ENCODE measurements around the gene HSPBP1.
"Not testable (repeated sequence)": the region's sequence is repeated elsewhere in the genome, so short reads cannot be mapped to it uniquely, and the experiment has no call there.

Gene HSPBP1

DNA sequence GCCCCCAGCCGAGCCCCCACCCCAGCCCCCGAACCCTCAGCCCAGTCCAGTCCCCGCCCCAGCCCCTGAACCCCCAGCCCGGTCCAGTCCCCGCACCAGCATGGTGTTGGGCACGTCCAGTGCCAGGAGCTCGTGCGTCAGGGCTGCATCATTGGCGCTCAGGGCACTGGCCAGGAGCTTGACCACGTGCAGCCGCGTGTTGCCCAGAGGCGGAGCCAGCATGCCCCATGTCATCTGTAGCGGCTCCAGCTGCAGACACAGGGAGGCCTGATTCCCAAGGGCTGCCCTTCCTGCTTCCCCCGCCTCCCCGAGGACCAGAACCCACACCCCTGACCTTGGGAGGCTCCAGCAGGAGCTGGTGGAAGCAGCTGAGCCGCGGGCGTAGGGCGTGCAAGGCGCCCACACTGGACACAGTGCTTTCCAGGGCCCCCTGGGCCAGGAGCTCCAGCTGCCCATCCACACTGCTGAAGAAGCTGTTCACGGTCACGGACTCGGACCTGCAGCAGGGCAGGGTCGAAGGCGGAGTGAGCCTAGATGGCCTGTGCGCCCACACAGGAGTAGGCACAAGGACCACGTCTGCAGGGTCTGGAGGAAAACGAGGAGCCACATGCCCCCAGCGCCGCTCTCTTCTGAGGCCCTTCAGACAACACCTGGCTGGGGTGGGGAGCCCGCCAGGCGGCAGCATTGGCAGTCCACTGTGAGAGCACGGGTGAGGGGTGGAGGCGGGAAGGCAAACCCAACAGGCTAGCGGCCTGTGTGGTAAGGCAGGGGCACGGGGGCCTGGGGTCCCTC, 38.6 kb downstream of the HSPBP1 start:
- FAIRE-seq (no peak), DNase-seq (ENCODE audit: low spot score) (no peak)

DNA sequence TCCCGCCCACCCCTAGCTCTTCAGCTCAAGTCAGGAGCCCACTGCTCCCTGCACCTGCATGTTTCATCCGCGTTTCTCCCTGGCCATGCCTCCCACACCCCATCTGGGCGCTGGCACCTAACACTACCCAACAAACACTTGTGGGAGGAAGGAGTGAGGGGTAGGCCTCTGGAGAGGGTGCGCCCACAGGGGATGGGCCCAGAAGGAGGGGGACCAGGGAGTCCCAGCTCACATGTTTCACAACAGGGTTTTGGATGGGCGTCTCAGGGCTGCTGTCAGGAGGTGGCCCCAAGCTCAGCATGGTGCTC, 39.2 kb downstream of the HSPBP1 start:
- FAIRE-seq = no peak
- DNase-seq (ENCODE audit: low spot score) = no peak

DNA sequence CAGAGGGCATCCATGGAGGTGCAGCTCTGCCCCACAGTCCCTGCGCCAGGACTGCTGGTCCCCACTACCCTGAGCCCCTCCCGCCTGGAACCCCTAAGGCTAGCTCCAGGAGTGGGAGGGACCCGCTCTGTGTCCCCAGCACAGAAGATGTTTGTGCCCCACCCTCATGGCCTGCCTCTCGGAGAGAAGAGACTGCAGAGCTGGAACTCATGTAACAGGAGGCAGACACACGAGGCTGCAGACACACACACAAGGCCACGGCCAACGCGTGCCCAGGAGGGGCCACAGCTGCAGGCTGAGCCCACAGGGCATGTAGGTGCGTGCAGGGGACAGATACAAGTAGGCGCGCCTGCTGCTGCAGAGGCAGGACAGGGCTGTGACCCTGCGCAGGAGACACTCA, 40.9 kb downstream of the HSPBP1 start:
- FAIRE-seq (no peak), DNase-seq (ENCODE audit: low spot score) (no peak)

DNA sequence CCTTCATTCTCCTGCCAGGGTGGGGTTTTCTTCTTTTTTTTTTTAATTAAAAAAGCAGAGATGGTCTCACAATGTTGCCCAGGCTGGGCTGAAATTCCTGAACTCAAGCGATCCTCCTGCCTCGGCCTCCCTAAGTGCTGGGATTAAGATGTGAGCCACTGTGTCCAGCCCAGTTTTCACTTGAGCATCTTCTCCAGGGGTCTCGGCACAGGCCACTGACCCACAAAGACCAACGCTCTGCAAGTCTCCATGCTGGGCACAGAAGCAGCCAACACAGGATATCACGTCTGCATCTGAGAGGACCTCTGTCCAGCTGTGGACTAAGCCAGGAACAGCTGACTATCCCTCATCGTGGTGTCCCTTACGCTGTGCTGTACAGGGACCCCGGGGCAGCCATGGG, 41.9 kb downstream of the HSPBP1 start:
- FAIRE-seq (no peak), DNase-seq (ENCODE audit: low spot score) (no peak)

DNA sequence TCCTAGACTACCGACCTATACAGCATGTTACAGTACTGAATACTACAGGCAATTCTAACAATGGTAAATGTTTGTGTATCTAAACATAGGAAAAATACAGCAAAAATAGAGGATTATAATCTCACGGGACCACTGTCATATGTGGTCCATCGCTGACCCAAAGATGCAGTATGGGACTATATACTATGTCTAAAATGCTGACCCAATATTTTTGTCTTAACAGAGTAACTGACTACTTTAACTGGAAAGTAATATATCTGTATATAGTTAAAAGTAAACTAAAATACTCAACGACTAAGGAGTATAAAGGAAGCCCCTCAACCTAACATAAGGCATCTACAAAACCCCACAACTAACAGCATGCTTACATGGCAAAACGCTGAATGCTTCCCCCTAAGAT, 46.9 kb downstream of the HSPBP1 start:
- DNase-seq (ENCODE audit: low spot score) (no peak), FAIRE-seq (no peak)

DNA sequence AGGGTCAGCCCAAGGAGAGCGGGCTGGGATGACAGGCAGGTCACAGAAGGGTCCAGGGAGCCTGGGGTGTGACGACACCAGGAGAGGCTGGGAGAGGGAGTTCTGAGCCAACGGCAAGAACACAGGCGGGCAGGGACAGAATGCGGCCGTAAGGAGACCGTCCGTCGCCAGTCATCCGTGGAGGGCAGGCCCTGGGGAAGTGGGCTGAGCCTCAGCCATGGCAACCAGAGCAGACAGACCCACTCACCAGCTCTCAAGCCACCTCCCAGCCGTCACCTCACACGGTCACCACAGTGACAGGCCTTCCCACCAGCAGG, 47.7 kb downstream of the HSPBP1 start:
- FAIRE-seq = no peak
- no peak for DNase-seq (ENCODE audit: low spot score)

DNA sequence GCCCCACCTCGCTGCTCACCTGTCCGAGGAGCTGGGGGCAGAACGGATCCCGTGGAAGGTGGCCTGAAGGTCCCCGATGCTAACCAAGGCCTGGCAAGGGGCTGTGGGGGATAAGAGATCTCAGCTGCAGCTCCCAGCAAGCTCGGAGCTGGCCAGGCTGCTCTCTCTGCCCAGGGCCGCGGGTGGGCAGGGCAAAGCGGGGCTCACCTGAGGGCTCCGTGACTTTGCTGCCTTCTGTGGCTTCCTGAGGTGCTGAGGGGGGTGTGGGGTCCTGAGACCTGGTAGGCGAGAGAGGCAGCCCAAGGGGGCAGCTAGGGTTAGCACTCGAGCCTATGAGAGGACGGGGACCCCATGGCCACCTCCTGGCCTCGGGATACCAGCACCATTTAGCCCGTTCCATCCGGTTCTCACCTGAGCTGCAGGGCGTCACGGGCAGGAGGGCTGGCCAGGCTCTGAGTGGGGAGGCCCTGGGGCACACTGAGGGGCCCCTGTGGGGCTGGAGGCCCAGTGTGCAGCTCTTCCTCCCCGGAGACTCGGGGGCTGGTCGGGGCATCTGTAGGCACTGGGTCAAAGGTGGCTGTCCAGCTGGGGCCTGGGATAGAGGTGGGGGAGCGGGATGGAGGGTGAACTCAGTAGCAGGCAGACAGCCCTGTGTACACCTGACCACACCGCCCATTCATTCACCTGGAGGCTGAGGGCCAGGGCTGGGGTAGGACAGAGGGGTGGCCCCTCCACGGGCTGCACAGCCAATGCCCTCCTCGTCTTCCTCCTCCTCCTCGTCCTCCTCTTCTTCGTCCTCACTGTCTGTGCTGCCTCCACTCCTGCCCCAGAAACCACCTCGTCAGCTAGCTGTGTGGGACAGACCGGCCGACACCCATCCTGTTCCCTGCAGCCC, 48.3 kb downstream of the HSPBP1 start:
- no peak for FAIRE-seq

DNA sequence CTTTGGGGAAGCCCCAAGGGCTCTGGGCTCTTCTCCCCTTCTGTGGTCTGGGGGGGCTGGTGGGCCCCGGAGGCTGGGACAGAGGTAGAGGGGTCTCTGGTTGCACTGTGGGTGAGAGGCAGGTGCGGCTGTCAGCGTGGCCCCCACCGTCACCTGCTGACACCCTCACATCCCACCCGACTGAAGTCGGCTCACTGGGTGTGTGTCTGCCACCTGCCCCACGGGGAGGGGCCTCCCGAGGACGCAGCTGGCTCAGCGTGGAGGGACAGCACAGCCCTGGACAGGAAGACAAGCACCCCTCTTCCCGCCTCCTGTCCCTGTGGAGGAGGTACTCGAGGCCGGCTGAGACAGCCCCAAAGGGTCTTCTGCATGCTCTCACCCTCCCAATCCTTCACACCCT, 49.1 kb downstream of the HSPBP1 start:
- DNase-seq (ENCODE audit: low spot score) = no peak
- FAIRE-seq = no peak

More for the DNA sequence above, 48.3 kb downstream of the HSPBP1 start:
- no peak for DNase-seq (ENCODE audit: low spot score)

DNA sequence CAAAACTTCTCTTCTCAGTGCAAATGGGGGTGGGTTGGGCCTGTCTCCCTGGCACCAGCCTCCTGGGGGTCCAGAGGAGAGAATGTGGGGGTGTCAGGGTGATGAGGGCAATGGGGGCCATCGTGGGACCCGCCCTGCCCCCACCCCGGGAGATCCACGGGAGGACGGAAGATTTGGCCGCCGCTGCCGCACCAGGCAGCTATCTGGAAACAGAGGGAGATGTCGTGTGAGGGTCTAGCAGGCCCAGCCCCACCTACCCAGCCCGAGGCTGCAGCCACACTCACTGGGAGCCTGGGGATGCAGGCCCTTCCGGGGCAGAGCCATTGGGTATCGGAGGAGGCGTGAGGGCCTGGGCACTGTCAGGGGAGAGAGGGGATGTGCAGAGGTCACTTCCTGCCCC, 49.6 kb downstream of the HSPBP1 start:
- DNase-seq (ENCODE audit: low spot score) = no peak
- no peak for FAIRE-seq

DNA sequence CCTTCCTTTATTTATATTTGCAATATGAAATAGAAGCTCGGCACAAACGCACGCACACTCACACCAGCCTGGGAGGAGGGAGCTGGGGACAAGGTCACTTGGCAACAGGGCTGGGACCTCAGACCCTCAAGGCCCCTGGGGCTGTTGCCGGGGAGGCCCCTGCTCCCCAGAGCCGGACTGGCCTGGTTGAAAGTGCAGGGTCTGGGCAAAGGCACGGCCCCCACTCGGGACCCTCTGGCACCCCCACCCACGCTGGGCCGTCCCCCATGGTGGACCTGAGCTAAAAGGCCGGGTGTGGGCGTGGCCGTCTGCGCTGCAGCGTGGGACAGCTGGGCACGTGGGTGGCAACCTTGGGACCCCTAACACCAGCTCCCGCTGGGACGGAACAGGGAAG, 50.1 kb downstream of the HSPBP1 start:
- DNase-seq (ENCODE audit: low spot score) (no peak), FAIRE-seq (no peak)

DNA sequence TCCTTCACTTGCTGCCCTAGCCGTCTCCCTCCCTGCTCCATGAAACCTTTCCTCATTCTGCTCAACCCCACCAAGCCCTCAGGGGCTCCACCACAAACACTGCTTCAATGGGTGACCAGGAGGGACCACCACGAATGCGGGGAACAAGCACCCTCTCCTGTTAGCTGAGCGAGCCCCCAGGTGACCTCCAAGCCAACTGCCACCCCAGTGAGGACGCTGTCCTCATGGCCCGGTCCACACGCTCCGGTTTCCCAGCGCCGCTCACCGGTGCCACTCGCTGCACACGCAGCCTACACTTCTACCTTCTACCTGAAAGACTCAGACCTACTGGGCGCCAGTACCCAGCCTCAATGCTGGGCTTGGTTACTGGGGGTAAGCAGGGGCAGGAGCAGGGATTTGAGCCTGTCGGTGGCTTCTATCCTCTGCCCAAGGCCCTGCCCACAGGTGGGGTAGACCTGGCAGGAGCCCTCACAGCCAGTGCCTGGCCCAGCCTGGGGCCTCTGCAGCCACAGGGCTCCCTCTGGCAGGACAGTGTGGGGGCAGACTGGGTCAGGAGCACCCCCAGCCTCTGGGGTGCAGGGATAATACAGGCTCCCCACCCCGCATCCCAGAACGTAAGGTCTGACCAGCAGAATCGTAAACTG, 50.6 kb downstream of the HSPBP1 start:
- FAIRE-seq = no peak
- DNase-seq (ENCODE audit: low spot score) = no peak

DNA sequence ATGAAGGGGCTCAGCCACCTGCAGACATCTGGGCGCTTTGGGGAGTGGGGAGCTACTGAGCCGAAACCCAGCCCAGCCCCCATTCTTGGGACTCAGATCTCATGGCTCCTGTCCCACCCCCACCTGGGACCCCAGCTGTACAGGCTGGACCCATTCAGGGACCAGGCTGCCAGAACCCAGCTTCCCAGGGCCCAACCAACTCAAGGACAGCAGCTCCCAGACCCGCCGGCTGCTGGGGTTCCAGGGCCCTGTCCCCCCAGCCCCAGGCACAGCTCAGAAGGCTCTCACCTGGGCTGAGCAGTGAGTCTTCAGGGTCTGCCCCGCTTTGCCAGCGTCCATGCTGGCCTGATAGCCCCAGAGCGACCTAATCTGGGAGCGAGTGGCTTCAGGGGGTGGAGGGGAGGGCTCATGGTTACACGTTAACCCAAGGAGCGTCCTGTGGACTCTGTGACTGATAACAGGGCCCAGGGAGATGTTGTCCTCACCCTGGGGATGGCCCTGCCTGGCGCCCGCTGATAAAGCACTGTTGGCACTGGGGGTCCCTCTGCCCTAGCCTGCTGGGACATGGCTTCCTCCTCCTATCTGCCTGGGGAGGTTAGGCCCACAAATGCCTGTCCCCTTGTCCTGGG, 51.4 kb downstream of the HSPBP1 start, which contains the start of gene TMEM86B:
TMEM86B (minus strand) TSS at position 361 of the 629 bp plus-strand sequence; CDS start at position 339, 22 bp downstream.
- no peak for DNase-seq (ENCODE audit: low spot score)
- no peak for FAIRE-seq

DNA sequence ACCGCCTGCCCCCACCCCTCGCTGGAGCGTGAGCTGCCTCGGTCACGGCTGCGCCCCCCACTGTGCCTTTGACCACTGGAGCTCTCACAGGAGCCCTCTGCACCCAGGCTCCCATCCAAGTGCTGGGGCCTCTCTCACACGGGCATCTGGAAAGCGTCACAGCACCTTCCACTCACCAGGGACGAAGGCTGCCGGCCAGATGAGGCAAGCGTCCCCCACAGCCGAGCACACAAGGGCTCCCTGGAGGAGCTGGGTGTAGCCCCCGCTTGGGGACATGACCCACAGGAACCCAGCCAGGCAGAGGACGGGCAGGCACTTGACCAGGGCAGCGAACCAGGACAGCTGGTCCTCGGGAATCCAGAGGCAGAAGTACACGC, 51.9 kb downstream of the HSPBP1 start:
- DNase-seq (ENCODE audit: low spot score) (no peak), FAIRE-seq (no peak)

DNA sequence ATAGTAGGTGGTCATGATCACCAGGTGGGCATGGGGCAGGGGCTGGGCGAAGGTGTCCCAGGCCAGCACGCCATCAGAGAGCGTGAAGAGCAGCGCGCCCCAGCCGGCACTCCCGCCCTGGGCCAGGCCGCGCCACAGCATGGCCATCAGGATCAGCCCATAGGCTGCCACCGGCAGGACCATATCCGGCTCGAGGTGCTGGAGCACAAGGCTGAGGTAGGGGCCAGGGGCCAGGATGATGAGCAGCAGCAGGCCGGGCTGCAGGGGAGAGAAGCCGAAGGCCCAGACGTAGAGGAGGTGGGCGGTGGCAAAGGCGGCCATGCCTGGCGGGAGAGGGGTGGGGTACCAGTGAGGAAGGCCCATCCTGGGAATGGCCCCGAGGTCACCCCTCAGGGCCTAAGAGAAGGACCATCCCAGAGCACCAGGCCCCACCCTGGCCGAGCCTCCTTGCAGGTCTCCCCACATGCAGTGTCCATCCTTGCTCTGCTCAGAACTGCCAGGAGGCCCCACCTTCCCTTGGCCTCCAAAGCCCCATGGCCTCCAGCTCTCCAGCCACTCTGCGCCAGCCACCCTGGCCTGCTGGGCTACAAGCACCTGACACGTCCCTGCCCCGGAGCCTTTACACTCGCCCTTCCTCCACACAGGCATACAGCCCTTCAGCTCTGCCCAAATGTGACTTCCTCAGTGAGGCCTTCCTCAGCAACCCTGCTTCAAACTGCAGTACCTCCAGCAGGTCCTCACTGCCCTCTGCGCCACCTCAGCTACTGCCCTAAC, 52.5 kb downstream of the HSPBP1 start:
- no peak for DNase-seq (ENCODE audit: low spot score)
- FAIRE-seq = no peak

DNA sequence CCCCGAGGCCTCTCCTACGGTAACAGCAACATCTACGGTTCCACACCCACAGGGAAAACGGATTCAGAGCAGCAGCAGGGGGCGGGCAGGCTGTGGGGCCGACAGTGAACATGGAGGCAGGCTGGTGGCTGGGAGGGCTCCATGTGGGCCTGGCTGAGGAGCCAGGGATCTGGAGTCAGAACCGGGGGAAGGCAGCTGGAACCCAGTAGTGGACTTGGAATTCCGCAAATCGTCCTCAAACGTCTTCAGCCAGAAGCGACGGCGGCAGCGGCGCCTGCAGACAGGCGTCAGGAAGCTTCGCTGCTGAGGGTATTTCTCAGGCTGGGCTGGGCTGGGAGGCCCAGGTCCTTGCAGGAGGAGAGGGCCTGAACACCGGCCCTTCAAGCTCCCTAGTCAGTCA, 53.1 kb downstream of the HSPBP1 start:
- FAIRE-seq (no peak), DNase-seq (ENCODE audit: low spot score) (no peak)

DNA sequence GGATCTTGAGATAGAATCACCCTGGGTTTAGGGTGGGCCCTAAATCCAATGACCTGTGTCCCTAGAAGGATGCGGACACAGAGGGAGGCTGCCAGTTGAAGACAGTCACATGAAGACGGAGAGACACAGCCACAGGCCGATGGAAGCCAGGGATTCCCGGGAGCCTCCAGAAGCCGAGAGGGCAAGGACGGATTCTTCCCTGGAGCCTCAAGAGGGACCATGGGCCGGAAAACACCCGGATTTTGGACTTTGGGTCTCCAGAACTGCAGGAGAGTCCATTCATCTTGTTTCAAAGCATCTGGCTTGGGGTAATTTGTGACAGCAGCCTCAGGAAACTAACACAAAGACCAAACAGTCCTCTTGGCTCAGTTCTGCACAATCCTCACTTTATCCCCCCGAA, 53.6 kb downstream of the HSPBP1 start:
- no peak for DNase-seq (ENCODE audit: low spot score)
- no peak for FAIRE-seq

DNA sequence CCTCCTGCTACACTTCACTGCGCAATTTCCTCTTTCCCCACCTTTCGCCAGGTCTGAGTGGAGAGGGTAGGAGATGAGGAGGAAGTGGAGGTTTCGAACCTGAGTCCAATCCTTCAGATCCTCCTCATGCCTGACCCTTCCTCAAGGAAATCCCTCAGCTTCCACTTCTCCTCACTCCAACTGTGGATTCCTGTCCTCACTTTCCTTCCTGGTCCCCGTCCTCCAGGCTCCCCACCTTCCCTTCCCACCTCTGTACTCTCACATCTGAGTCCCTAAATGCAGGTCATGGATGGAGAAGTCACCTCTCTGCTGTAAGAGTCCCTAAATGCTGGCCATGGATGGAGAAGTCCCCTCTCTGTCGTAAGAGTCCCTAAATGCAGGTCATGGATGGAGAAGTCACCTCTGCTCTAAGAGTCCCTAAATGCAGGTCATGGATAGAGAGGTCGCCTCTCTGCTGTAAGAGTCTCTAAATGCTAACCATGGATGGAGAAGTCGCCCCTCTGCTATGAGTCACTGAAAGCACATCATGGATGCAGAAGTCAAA, 54.4 kb downstream of the HSPBP1 start:
- DNase-seq (ENCODE audit: low spot score) = no peak
- FAIRE-seq = no peak

DNA sequence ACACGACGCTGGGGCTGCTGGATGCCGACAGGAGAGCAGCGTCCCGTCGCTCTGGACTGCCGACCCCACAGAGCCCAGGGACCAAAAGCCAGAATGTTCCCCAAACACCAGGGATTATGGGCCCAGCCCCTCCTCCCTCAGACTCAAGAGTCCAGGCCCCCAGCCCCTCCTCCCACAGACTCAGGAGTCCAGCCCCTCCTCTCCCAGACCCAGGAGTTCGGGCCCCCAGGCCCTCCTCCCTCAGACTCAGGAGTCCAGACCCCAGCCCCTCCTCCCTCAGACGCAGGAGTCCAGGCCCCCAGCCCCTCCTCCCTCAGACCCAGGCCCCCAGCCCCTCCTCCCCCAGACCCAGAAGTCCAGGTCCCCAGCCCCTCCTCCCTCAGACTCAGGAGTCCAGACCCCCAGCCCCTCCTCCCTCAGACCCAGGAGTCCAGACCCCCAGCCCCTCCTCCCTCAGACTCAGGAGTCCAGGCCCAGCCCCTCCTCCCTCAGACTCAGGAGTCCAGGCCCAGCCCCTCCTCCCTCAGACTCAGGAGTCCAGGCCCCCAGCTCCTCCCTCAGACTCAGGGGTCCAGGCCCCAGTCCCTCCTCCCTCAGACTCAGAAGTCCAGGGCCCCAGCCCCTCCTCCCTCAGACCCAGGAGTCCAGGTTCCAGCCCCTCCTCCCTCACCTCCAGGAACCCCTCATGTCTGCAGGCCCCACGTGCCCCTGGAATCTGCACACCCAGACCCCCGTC, 55.1 kb downstream of the HSPBP1 start:
- DNase-seq (ENCODE audit: low spot score); FAIRE-seq: not testable (repeated sequence)

DNA sequence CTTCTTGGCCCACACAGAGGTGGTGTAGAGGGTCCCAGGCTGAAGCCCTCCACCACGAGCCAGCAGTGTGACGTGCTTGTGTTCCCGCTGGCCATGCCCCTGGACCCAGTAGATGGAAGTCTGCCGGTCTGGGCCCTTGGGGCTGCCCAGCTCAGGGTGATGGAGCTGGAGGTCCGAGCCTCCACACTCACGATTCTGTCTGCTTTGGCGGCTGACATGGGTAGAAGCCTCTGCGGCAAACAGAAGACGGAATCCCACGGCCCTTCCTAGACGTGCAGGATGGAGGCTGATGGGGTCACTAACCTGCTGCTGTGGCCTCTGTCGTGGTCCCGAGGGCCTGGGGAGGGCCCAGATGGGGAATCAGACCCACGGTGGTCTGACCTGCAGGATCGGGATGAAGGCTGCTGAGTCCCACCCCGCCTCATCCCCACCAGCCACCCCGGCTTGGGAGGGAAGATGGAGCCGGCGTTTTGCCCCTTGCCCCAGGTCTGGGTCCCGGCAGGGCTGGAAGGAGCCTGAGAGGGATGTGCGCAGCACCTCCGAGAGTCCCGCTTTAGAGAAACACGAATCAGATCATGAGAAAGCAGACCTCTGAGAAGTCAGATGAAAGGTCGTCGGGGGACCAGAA, 55.8 kb downstream of the HSPBP1 start:
- no peak for DNase-seq (ENCODE audit: low spot score)

More for the DNA sequence above, 55.8 kb downstream of the HSPBP1 start:
- FAIRE-seq = no peak
